ENCODE data around the gene DCLRE1B. TPM values are rescaled to one million over a fixed set of nuclear protein-coding genes. Genes with fewer than 3 reads are reported as not detected.

DCLRE1B gene
- total RNA-seq, 2 donors from 2014 or later, result 5.4 to 9.5 TPM

DNA sequence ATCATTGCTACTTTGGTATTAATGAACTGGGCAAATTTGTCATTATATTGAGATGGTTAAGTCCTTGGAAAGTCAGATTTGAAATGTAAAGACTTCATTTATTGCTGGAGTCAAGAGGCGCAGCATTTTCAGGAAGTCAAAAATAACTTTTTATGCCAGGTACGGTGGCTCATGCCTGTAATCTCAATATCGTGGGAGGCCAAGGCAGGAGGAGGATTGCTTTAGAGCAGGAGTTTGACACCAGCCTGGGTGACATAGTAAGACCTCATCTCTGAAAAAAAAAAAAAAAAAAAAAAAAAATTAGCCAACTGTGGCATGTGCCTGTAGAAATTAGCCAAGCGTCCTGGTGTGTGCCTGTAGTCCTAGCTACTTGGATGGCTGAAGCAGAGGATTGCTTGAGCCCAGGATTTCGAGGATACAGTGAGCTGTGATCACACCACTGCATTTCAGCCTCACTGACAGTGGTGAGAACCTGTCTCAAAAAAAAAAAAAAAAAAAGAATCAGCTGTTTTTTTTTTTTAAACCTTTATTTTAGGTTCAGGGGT, 29.5 kb downstream of the DCLRE1B start:
- TF ChIP-seq, protein P1, sequence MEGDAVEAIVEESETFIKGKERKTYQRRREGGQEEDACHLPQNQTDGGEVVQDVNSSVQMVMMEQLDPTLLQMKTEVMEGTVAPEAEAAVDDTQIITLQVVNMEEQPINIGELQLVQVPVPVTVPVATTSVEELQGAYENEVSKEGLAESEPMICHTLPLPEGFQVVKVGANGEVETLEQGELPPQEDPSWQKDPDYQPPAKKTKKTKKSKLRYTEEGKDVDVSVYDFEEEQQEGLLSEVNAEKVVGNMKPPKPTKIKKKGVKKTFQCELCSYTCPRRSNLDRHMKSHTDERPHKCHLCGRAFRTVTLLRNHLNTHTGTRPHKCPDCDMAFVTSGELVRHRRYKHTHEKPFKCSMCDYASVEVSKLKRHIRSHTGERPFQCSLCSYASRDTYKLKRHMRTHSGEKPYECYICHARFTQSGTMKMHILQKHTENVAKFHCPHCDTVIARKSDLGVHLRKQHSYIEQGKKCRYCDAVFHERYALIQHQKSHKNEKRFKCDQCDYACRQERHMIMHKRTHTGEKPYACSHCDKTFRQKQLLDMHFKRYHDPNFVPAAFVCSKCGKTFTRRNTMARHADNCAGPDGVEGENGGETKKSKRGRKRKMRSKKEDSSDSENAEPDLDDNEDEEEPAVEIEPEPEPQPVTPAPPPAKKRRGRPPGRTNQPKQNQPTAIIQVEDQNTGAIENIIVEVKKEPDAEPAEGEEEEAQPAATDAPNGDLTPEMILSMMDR (IDR thresholded peaks at IDR 0.05), result no peak
- H3K9me3 ChIP-seq, result no peaks in the 10 kb centered on the region
- intact Hi-C loops (cut with DNase I), result no loop called here
- no peak overlapping the region for H3K4me3 ChIP-seq
- no peak for DNase-seq
- H3K27ac ChIP-seq, result no peak overlapping the region
- H3K9ac ChIP-seq (ENCODE audit: low read depth in 2 of 2, low read length in 2 of 2), result no peak overlapping the region
- no peaks in the 10 kb centered on the region for H3K27me3 ChIP-seq
- no peaks in the 10 kb centered on the region for H3K36me3 ChIP-seq
- peaks cover 7% of the 10 kb centered on the region for H3K4me1 ChIP-seq

DNA sequence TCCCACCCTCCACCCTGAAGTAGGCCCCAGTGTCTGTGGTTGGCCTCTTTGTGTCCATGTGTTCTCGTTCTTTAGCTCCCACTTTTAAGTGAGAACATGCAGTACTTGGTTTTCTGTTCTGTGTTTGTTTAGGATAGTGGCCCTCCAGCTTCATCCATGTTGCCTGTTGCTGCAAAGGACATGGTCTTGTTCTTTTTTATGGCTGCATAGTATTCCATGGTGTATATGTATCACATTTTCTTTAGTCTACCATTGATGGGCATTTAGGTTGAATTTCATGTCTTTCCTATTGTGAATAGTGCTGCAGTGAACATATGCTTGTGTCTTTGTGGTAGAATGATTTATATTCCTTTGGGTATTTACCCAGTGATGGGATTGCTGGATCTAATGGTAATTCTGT, 30.1 kb downstream of the DCLRE1B start:
- Histone ChIP-seq H3K36me3 (no peaks in the 10 kb centered on the region), H3K27me3 (no peaks in the 10 kb centered on the region), H3K4me1 (peaks cover 7% of the 10 kb centered on the region), H3K9me3 (no peaks in the 10 kb centered on the region), H3K9ac (ENCODE audit: low read depth in 2 of 2, low read length in 2 of 2) (no peak overlapping the region), H3K4me3 (no peak overlapping the region), H3K27ac (no peak overlapping the region)
- TF ChIP-seq, protein P1 (IDR thresholded peaks at IDR 0.05), result no peak
- DNase-seq, result no peak
- intact Hi-C loops (cut with DNase I), result no loop called here

DNA sequence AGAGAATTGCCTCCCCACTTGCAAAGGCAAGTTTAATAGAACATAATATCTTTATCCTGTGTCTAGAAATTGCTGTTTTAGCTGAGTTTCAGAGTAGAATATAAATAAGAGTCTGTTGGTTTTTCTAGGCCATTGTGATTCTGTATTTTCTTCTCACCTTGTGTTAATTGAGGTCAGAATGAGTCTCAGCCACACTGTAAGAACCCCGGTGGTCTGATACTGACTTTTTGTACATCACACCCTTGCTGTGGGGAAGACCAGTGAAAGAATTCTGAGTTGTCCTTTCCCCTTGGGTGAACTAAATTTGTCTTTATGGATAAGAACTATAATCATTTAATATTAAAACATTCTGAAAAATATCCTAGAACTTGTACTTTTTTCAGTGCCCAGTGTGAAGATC, 30.8 kb downstream of the DCLRE1B start:
- Histone ChIP-seq H3K9ac (ENCODE audit: low read depth in 2 of 2, low read length in 2 of 2) (no peak overlapping the region), H3K9me3 (no peaks in the 10 kb centered on the region), H3K27me3 (no peaks in the 10 kb centered on the region), H3K27ac (no peak overlapping the region), H3K36me3 (no peaks in the 10 kb centered on the region), H3K4me3 (no peak overlapping the region), H3K4me1 (peaks cover 7% of the 10 kb centered on the region)
- DNase-seq, result no peak
- TF ChIP-seq, protein P1 (IDR thresholded peaks at IDR 0.05), result no peak
- intact Hi-C loops (cut with DNase I), result no loop called here

DNA sequence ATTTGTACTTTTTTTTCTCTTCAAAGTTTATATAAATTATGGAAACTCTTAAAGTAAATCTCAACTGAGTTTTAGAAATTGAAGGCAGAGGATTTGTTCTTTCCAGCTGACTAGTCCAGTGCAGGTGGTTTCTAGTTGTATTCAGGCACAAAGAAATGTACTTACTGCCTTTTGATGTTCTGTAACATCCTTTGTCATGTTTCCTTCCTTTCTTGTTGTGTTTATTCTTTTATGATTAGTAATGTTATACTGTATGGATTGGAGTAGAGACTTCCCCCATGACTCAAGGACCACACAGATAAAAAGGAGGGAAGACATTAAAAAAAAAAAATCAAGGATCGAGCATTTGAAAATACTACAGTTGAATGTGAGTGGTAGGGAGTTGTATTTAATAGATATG, 32.0 kb downstream of the DCLRE1B start:
- Histone ChIP-seq H3K9me3 (no peaks in the 10 kb centered on the region), H3K4me1 (peaks cover 7% of the 10 kb centered on the region), H3K36me3 (no peaks in the 10 kb centered on the region), H3K27ac (no peak overlapping the region), H3K4me3 (no peak overlapping the region), H3K27me3 (no peaks in the 10 kb centered on the region), H3K9ac (ENCODE audit: low read depth in 2 of 2, low read length in 2 of 2) (no peak overlapping the region)
- intact Hi-C loops (cut with DNase I), result no loop called here
- TF ChIP-seq, protein P1 (IDR thresholded peaks at IDR 0.05), result no peak
- no peak for DNase-seq

- Histone ChIP-seq H3K9me3 (no peaks in the 10 kb centered on the region), H3K9ac (ENCODE audit: low read depth in 2 of 2, low read length in 2 of 2) (no peak overlapping the region), H3K27ac (no peak overlapping the region), H3K27me3 (no peaks in the 10 kb centered on the region), H3K4me1 (peaks cover 7% of the 10 kb centered on the region), H3K36me3 (no peaks in the 10 kb centered on the region), H3K4me3 (no peak overlapping the region)
- intact Hi-C loops (cut with DNase I), result no loop called here
- no peak for DNase-seq
- TF ChIP-seq, protein P1 (IDR thresholded peaks at IDR 0.05), result no peak
Observed at GRCh38 chr1:113938192-113938591, 33.1 kb downstream of the DCLRE1B start.

Measured in colonic mucosa (tissue), 4 donors.